ENCODE results near the gene SPNS1. TPM values are rescaled to one million over a fixed set of nuclear protein-coding genes. Genes with fewer than 3 reads are reported as not detected.

SPNS1 gene
- total RNA-seq, 1 experiment from 2014 or later = 38.6 TPM

DNA sequence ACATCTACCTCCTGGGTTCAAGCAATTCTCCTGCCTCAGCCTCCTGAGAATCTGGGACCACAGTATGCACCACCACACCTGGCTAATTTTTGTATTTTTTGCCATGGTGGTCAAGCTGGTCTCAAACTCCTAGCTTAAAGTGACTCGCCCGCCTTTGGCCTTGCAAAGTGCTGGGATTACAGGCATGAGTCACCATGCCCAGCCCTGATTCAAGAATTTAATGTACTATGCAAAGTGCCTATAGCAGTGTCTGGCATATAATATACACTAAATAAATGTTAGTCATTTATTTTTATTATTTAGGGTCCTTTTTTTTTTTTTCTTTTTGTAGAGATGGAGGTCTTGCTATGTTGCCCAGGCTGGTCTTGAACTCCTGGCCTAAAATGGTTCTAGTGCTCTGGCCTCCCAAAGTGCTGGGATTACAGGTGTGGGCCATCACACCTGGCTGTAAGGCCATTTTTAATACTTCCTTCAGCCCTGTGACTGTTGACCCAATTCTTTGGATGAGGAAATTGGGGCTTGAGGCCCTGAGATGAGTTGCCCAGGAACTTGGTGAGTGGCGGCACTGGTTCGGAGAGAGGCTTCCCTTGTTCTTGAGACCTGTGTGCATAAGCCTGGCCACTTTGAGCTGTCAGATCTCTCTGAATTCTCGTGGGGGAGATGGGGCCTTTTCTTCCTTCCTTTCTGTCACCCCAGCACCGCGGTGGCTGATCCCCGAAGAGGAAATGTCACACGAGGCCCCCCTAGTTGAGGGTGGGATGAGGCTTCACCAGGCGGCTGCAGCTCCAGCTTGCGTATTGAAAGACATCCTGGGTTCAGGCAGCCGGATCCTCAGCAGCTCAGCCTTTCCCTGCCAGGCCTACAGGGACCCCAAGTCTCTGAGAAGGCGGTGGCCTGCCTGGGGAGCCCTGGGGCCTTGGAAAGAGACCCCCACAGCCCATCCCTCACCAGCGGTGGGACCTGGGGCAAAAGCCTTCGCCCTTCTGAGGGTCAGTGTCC is 49.0 kb downstream of the SPNS1 start:
- H2BK12ac ChIP-seq (ENCODE audit: insufficient read length, low read depth, low read length) = no peak overlapping the region
- H3K9ac ChIP-seq (ENCODE audit: extremely low read depth, insufficient read length, low read length) = no peak overlapping the region
- H3K27me3 ChIP-seq (ENCODE audit: insufficient read depth, low read length) = no peaks in the 10 kb centered on the region
- no peak overlapping the region for H2BK5ac ChIP-seq (ENCODE audit: insufficient read length, low read length)
- H3K56ac ChIP-seq (ENCODE audit: insufficient read length, low read depth, low read length) = no peak overlapping the region
- no peak overlapping the region for H3K23ac ChIP-seq (ENCODE audit: insufficient read length, low read depth, low read length)
- no peak overlapping the region for H4K5ac ChIP-seq (ENCODE audit: insufficient read length, low read depth, low read length)
- Mint-ChIP-seq H3K27me3 (ENCODE audit: low read depth) (no peaks in the 10 kb centered on the region; the same call in 1 of the 2 replicates), H3K4me1 (peaks cover 3 to 8% of the 10 kb centered on the region in 2 experiments; a peak in 3 of 4 replicates), H3K4me3 (no peak overlapping the region), H3K27ac (no peak overlapping the region), H3K36me3 (ENCODE audit: insufficient read depth in 1 of 3, low read depth in 3 of 3) (no peaks in the 10 kb centered on the region), H3K9me3 (no peaks in the 10 kb centered on the region)
- H4K8ac ChIP-seq (replicated peaks; ENCODE audit: insufficient read length, low read depth, low read length) = no peak overlapping the region
- TF ChIP-seq, protein P1, sequence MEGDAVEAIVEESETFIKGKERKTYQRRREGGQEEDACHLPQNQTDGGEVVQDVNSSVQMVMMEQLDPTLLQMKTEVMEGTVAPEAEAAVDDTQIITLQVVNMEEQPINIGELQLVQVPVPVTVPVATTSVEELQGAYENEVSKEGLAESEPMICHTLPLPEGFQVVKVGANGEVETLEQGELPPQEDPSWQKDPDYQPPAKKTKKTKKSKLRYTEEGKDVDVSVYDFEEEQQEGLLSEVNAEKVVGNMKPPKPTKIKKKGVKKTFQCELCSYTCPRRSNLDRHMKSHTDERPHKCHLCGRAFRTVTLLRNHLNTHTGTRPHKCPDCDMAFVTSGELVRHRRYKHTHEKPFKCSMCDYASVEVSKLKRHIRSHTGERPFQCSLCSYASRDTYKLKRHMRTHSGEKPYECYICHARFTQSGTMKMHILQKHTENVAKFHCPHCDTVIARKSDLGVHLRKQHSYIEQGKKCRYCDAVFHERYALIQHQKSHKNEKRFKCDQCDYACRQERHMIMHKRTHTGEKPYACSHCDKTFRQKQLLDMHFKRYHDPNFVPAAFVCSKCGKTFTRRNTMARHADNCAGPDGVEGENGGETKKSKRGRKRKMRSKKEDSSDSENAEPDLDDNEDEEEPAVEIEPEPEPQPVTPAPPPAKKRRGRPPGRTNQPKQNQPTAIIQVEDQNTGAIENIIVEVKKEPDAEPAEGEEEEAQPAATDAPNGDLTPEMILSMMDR (conservative IDR thresholded peaks at IDR 0.05) = no peak
- no peak overlapping the region for H2AK5ac ChIP-seq (ENCODE audit: insufficient read length, low read length)
- H4K91ac ChIP-seq (ENCODE audit: insufficient read length, low read depth, low read length) = no peak overlapping the region
- no peak overlapping the region for H2BK15ac ChIP-seq (ENCODE audit: low read depth, low read length)
- H3K23me2 ChIP-seq (ENCODE audit: insufficient read length, low read depth, low read length, poor library complexity, severe bottlenecking) = no peaks in the 10 kb centered on the region
- H3K9me3 ChIP-seq (ENCODE audit: control insufficient read depth, low read depth, low read length) = no peaks in the 10 kb centered on the region
- H3K4ac ChIP-seq (ENCODE audit: low read depth, low read length) = no peak overlapping the region
- no peak overlapping the region for H3K4me2 ChIP-seq (ENCODE audit: insufficient read depth, insufficient read length, low read length)
- H4K20me1 ChIP-seq (ENCODE audit: control insufficient read depth, insufficient read depth, insufficient read length) = no peaks in the 10 kb centered on the region
- H3K4me1 ChIP-seq (ENCODE audit: insufficient read depth, low read length) = no peaks in the 10 kb centered on the region
- H3K27ac ChIP-seq (ENCODE audit: insufficient read length, low read depth, low read length) = no peak overlapping the region
- H3K79me1 ChIP-seq (ENCODE audit: insufficient read depth, low read depth, low read length, poor library complexity, severe bottlenecking) = no peaks in the 10 kb centered on the region
- WGBS (ENCODE audit: extremely low coverage, insufficient read length, low lambda C conversion rate) = no CpG with 5 or more reads among the region's 15 CpGs
- H3K18ac ChIP-seq (ENCODE audit: insufficient read length, low read depth, low read length) = no peak overlapping the region
- no peak overlapping the region for H3K14ac ChIP-seq (ENCODE audit: insufficient read depth, low read length)
- H2AFZ ChIP-seq (ENCODE audit: low read length) = no peak overlapping the region
- no peak overlapping the region for H2BK20ac ChIP-seq (ENCODE audit: low read depth, low read length, poor library complexity, severe bottlenecking)
- no peaks in the 10 kb centered on the region for H3K79me2 ChIP-seq (ENCODE audit: insufficient read depth, low read length)
- H2BK120ac ChIP-seq (ENCODE audit: low read depth, low read length, poor library complexity, severe bottlenecking) = no peak overlapping the region
- H3T11ph ChIP-seq (ENCODE audit: low read length) = no peak overlapping the region
- DNase-seq = no peak
